GM19023 (cell line): ENCODE data around the gene LILRA6.

ENCODE experiments used
- ATAC-seq: cut with Tn5 transposase; IDR thresholded peaks from one replicate; pipeline ENCODE4 v1.9.1; 2021; ENCODE audit warnings: mild to moderate bottlenecking, moderate library complexity; ENCODE audit not compliant: unreplicated experiment

LILRA6 gene

GRCh38 chr19:54189145-54189734 lies 53.4 kb downstream of the LILRA6 start, which contains the start of gene MBOAT7:
MBOAT7 (minus strand) TSS chr19:54189580; CDS start chr19:54188508, 1,072 bp downstream.
- peak; percentile 18 for ATAC-seq

- no peak for ATAC-seq
These were observed 54.2 kb downstream of the LILRA6 start for GRCh38 chr19:54188215-54188871.

- no peak for ATAC-seq
These were observed 55.6 kb downstream of the LILRA6 start for GRCh38 chr19:54186934-54187381.
